GM12864 (cell line): ENCODE measurements around the gene NUP133.

Source experiments
- DNase-seq: peaks from one replicate; pipeline ENCODE4 v3.0.0-alpha.2; 2011; ENCODE audit warnings: low read depth
- H3K4me3 ChIP-seq: 2 replicates; pipeline ENCODE4 v1.5.1; 2011; ENCODE audit warnings: mild to moderate bottlenecking, low read depth, low read length, control low read depth
- TF ChIP-seq, protein P1 (sequence below): IDR thresholded peaks from 2 replicates; pipeline ENCODE4 v1.5.1; 2011; ENCODE audit warnings: low read depth, mild to moderate bottlenecking, moderate library complexity, low read length, control low read depth, inconsistent platforms; ENCODE audit errors: missing control alignments

NUP133 gene

DNA sequence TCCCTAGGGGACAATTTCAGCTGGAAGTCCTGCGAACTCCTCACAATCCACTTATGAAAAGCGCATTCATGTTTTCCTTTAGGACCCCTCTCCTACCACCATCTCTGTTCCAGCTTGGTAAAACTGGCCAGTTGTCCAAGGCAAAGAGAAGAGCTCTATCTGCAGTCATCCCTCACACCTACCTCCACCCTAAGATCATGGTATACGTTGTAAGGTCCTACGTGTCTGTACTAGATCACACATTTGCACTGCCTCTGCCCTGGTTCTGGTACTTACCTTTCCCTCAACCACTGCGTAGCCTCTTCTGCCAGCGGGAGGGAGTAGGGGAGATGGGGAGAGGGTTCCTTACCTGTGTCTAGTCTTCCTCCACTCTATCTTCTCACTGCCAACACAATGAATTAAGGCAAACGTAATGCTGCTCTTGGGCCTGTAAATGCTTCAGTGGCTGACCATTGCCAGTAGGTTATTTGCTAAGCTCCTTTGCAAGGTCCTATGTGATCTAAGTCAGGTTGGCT lies 739 bp upstream of the NUP133 start:
- TF ChIP-seq, protein P1, sequence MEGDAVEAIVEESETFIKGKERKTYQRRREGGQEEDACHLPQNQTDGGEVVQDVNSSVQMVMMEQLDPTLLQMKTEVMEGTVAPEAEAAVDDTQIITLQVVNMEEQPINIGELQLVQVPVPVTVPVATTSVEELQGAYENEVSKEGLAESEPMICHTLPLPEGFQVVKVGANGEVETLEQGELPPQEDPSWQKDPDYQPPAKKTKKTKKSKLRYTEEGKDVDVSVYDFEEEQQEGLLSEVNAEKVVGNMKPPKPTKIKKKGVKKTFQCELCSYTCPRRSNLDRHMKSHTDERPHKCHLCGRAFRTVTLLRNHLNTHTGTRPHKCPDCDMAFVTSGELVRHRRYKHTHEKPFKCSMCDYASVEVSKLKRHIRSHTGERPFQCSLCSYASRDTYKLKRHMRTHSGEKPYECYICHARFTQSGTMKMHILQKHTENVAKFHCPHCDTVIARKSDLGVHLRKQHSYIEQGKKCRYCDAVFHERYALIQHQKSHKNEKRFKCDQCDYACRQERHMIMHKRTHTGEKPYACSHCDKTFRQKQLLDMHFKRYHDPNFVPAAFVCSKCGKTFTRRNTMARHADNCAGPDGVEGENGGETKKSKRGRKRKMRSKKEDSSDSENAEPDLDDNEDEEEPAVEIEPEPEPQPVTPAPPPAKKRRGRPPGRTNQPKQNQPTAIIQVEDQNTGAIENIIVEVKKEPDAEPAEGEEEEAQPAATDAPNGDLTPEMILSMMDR: no peak
- DNase-seq: no peak
- peak overlapping the region; percentile 83 for H3K4me3 ChIP-seq

DNA sequence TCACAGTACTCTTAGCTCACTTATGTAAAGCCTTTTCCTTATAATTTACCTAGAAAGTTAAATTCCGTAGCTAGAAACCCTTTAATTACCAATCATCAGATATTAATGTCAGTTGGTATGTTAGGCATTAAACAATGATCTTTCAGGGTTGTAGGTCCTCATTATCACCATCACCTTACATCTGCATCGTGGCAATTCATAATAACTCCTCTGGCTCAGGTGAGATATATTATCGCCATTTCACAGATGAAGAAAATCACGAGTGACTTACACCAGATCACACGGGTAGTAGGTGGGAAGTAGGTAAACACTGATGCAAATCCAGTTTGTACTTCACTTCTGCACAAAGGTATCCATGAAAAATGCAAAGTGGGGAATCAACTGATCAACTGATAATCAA lies 639 bp downstream of the NUP133 start:
- peak overlapping the region; percentile 83 for H3K4me3 ChIP-seq
- no peak for DNase-seq
- TF ChIP-seq, protein P1: no peak

DNA sequence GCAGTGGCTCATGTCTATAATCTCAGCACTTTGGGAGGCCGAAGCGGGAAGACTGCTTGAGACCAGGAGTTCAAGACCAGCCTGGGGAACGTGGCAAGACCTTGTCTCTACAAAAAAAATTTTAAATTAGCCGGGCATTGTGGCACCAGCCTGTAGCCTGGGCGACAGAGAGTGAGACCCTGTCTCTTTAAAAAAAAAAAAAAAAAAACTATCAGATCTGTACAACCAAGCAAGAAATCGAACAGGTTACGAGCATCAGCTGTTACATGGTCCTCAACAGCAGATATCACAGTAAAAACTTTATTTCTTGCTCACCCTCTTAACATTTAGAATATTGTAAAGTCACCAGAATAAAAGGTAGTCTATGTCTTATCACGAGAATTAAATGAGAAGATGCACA lies 1.5 kb downstream of the NUP133 start:
- no peak overlapping the region; the same call in 1 of the 2 replicates for H3K4me3 ChIP-seq
- no peak for DNase-seq

DNA sequence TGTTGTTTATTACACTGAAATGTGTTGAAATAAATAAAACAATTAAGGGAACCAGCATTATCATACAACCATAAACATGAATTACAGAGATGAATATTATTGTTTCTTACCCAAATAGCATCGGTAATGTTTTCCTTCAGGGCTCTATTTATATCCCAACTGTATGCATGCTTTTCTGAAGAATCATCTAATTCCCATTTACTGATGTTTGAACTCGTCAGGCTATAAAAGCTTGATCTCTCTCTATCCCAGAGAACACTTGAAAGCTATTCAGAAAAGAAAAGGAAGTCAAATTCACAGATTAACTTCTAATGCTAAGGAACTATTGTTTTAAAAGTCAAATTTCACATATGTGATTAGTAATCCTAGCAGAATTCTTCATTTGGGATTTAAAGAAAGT lies 12.4 kb downstream of the NUP133 start:
- H3K4me3 ChIP-seq: no peak overlapping the region
- TF ChIP-seq, protein P1: no peak
- no peak for DNase-seq

More for the DNA sequence above, 1.5 kb downstream of the NUP133 start:
- TF ChIP-seq, protein P1: no peak

DNA sequence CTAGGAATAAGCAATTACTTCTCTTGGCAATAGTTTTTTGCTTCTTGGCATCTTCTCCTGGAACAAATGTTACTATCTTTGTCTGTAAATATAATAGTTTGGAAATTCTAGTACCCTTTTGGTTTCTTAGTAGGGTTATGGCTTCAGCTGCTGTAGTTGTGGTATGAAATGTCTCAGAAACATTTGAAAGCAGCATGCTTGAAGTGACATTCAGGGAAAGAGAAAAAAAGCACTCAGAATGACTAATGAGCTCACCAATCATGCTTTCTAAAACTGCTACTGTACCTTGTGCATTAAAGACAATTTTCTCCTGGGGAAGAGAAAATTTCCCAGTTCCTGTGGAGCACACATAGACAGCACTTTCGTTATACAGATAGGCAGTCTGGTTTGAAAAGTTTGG lies 21.0 kb downstream of the NUP133 start:
- no peak for DNase-seq
- TF ChIP-seq, protein P1: no peak
- no peak overlapping the region for H3K4me3 ChIP-seq

DNA sequence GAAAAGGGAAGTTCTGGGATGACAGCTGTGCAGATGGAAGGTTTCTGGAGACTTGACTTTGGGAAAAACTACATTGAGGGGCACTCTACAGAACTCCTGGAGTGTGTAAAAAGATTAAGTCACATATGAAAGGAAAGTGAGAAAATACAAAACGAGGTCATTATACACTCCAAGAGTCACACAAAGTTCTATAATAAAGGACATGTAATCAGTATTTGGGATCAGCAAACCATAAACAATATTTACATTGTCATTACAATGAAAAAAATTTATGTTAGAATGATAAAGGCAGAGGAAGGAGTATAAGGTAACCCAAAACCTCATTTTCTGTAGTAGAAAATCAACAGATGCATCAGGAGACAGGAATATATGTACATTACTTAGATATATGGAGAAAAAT lies 22.8 kb downstream of the NUP133 start:
- DNase-seq: no peak
- TF ChIP-seq, protein P1: no peak
- no peak overlapping the region for H3K4me3 ChIP-seq

DNA sequence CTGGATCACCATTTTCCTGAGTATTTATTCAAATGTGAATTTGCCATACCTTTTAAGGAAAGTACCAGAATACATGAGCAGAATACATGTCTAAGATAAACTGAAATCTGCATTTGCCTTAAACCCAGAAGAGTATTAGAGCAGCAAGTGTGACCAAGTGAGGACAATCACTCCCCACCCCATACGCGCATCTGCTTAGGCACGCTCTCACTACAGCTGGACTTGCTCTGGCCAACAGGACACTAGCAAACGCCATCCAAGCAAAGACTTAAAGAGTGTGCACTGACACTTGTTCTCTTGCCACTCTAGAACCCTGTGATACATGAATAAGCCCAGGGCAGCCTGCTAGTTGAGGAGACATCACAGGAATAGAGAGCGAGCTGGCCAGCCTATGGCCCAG lies 25.6 kb downstream of the NUP133 start:
- TF ChIP-seq, protein P1: no peak
- H3K4me3 ChIP-seq: no peak overlapping the region
- no peak for DNase-seq
